Measurements from ENCODE around the gene ARHGAP42. TPM values are rescaled to one million over a fixed set of nuclear protein-coding genes. Genes with fewer than 3 reads are reported as not detected.

The ARHGAP42 gene
- total and polyA plus RNA-seq, 2 of the 13 experiments (the other 11 are each of a cell fraction or from before 2014, with no cell fraction given): 2.5 to 4.3 TPM

DNA sequence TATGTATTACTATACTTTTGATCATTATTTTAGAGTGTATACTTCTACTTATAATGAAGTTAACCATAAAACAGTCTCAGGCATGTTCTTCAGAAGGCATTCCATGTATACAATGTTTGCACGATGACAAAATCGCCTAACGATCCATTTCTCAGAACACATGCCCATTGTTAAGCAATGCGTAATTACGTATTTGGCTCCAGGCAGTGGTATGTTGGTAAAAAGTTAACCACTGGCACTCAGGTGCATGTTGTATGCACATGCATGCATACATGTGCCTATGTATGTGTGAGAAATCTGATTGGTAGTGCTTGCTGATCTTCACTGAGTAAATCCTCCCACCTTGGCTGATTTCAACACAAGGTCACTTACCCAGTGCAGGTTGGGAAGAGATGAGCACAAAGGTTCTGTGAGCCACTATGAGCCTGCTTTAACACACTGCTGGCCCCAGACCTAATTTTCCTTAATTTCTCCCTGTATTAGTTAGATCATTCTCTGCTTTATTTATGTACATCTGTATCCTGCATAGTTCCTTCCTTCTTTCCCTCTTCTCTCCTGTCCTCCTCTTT is 164.6 kb downstream of the ARHGAP42 start:
- no TSS peak for BruUV-seq (replicated peaks)
- CTCF ChIA-PET (ENCODE audit: low intra/inter-chr PET ratio, low total read pairs): no interaction called here
- in situ Hi-C loops (cut with HindIII; ENCODE audit: extremely low pct_ligation_motif_present, low pct_unique_long_range_greater_than_20kb) (loop anchor here (5.0 to 10.0 kb wide), 2 partner anchors 167 to 274 kb away; partner anchors contain the start of gene ARHGAP42), intact Hi-C loops (cut with micrococcal nuclease; ENCODE audit: unreplicated experiment) (no loop called here)
- TF ChIP-seq ETS1 (CRISPR knock-in tag; IDR thresholded peaks at IDR 0.05) (no peak), ZSCAN12 (CRISPR knock-in tag; IDR thresholded peaks at IDR 0.05) (no peak), HNRNPLL (IDR thresholded peaks at IDR 0.05; ENCODE audit: low read depth, low read length, poor library complexity, severe bottlenecking) (no peak), IRF1 (CRISPR knock-in tag; IDR thresholded peaks at IDR 0.05; ENCODE audit: low read depth) (no peak), RORA (CRISPR knock-in tag; IDR thresholded peaks at IDR 0.05) (no peak), FOSL2 (CRISPR knock-in tag; IDR thresholded peaks at IDR 0.05) (no peak), KLF13 (CRISPR knock-in tag; IDR thresholded peaks at IDR 0.05) (no peak), PCBP1 (IDR thresholded peaks at IDR 0.05; ENCODE audit: borderline replicate concordance, low read depth, low read length) (no peak), NFRKB (IDR thresholded peaks at IDR 0.05) (no peak), XBP1 (CRISPR knock-in tag; IDR thresholded peaks at IDR 0.05) (no peak), FOXC1 (CRISPR knock-in tag; IDR thresholded peaks at IDR 0.05; ENCODE audit: borderline replicate concordance) (no peak), ZNF546 (CRISPR knock-in tag; conservative IDR thresholded peaks at IDR 0.05) (no peak), RAD21 (CRISPR knock-in tag; IDR thresholded peaks at IDR 0.05) (no peak), CCDC6 (CRISPR knock-in tag; IDR thresholded peaks at IDR 0.05) (no peak), RFX5 (IDR thresholded peaks at IDR 0.05; ENCODE audit: low read depth, low read length) (no peak)
- TF ChIP-seq, protein P1, sequence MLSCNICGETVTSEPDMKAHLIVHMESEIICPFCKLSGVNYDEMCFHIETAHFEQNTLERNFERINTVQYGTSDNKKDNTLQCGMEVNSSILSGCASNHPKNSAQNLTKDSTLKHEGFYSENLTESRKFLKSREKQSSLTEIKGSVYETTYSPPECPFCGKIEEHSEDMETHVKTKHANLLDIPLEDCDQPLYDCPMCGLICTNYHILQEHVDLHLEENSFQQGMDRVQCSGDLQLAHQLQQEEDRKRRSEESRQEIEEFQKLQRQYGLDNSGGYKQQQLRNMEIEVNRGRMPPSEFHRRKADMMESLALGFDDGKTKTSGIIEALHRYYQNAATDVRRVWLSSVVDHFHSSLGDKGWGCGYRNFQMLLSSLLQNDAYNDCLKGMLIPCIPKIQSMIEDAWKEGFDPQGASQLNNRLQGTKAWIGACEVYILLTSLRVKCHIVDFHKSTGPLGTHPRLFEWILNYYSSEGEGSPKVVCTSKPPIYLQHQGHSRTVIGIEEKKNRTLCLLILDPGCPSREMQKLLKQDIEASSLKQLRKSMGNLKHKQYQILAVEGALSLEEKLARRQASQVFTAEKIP (CRISPR knock-in tag; IDR thresholded peaks at IDR 0.05; ENCODE audit: borderline replicate concordance): no peak
- Histone ChIP-seq H3K36me3 (replicated peaks in 1 of 2; ENCODE audit: control insufficient read depth in 1 of 2, insufficient read depth in 2 of 2, low read length in 2 of 2) (no peaks in the 10 kb centered on the region), H3K27me3 (ENCODE audit: control insufficient read depth in 1 of 2, insufficient read depth in 2 of 2, low read length in 2 of 2) (no peaks in the 10 kb centered on the region), H3K4me2 (ENCODE audit: low read depth, low read length) (no peak overlapping the region), H3K4me3 (replicated peaks in 1 of 3; ENCODE audit: insufficient read depth in 1 of 3, low read depth in 2 of 3, low read length in 3 of 3) (no peak overlapping the region), H4K20me1 (ENCODE audit: insufficient read depth, low read length) (no peaks in the 10 kb centered on the region), H3K9ac (ENCODE audit: insufficient read depth, low read depth, low read length) (no peak overlapping the region), H2AFZ (ENCODE audit: low read length) (no peak overlapping the region), H3K4me1 (ENCODE audit: insufficient read depth, low read length) (peaks cover 8% of the 10 kb centered on the region), H3K79me2 (ENCODE audit: insufficient read depth, low read length) (no peaks in the 10 kb centered on the region), H3K27ac (ENCODE audit: extremely low read length, insufficient read depth, low read length) (no peak overlapping the region), H3K9me3 (ENCODE audit: low read length) (no peaks in the 10 kb centered on the region)
- FAIRE-seq (no peak), ATAC-seq (no peak), DNase-seq (ENCODE audit: low spot score) (no peak)
- POLR2A ChIA-PET: no interaction called here
- WGBS (ENCODE audit: low lambda C conversion rate): 75% methylated on average over 5 of the region's 5 CpGs

All from HepG2 (cell line).